HG03378 (cell line): ENCODE results near the gene VAPB.

Source experiments
- ATAC-seq: cut with Tn5 transposase; IDR thresholded peaks from one replicate; pipeline ENCODE4 v1.9.1; 2021; ENCODE audit warnings: mild to moderate bottlenecking, moderate library complexity; ENCODE audit not compliant: unreplicated experiment

Gene VAPB

DNA sequence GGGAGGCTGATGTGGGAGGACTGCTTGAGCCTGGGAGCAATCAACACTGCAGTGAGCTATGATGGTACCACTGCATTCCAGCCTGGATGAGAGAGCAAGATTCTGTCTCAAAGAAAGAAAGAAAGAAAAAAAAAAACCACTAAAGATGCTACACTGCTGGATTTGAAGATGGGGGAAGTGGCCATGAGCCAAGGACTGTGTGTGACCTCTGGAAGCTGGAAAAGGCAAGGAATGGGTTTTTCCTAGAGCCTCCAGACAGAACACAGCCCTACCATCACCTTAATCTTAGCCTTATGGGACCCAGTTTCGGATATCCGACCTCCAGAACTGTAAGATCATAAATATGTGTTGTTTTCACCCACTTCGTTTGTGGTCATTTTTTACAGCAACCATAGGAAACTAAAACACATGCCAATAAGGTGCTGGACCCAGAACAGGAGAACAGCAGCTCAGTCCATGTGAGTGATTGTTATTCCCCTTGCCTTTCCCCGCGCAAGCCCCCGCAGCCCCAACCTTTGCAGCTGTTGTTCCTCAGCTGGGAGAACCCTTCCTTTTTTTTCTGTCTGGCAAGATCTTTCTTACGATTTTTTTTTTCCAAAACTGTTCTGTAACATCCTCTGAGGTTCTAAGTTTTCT lies 11.1 kb upstream of the VAPB start:
- no peak for ATAC-seq

DNA sequence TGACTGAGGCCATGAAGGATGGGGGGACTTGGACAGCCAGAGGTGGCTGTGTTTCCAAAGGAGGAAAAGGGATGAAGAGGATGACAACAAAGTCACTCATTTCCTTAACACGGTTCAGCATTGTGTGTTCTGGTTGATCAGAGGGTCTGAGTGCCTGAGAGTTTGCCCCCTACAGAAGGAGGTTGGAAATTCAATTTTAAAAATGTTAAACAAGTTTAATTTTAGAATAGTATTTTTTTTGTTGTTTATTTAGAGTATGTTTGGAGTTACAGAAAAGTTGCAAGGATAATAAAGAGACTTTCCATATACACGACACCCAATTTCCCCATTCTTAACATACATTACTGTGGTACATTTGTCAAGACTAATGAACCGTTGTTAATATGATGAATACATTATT lies 10.3 kb upstream of the VAPB start:
- ATAC-seq, result no peak

DNA sequence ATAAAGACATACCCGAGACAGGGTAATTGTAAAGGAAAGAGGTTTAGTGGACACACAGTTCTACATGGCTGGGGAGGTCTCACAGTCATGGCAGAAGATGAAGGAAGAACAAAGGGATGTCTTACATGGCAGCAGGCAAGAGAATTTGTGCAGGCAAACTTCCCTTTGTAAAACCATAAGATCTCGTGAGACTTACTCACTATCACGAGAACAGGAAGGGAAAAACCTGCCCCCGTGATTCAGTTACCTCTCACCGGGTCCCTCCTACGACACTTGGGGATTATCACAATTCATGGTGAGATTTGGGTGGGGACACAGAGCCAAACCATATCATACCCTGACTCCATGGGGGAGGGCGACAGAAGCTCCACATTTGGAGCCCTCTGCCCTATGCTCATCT lies 7.4 kb upstream of the VAPB start:
- ATAC-seq, result no peak

DNA sequence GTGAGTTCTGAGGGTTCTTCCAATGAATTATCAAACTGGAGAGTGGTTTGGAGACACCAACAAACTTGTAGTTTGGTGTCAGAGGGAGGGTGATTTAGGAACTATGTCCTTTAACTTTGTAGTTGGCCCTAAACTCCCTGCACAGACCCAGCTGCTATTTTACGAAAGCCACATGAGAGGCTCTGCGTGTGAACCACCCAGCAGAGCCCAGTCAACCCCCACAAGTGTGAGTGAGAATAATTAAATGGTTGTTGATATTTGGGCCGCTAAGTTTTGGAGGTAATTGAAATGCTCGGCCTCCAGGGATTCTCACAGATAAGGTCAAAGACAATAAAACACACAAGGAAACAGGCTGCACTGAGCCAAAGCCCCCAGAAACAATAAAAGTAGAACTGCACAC lies 6.9 kb upstream of the VAPB start:
- no peak for ATAC-seq

DNA sequence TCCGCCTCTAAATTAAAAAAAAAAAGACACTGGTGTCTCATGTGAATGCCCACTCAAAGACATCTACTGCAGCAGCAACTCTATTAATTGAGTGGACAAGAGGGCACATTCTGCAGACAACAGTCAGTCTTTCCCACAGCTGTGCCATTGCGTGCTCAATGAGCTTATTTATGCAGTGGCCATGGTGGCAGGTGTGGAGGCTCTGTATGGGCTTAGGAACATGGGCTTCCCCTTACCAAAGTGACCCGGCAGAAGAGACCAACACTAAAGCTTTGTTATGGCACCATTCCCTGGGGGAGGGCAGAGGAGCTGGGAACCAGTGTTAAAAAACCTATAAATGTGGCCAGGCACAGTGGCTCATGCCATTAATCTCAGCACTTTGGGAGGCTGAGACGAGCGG lies 4.2 kb upstream of the VAPB start:
- ATAC-seq, result no peak

DNA sequence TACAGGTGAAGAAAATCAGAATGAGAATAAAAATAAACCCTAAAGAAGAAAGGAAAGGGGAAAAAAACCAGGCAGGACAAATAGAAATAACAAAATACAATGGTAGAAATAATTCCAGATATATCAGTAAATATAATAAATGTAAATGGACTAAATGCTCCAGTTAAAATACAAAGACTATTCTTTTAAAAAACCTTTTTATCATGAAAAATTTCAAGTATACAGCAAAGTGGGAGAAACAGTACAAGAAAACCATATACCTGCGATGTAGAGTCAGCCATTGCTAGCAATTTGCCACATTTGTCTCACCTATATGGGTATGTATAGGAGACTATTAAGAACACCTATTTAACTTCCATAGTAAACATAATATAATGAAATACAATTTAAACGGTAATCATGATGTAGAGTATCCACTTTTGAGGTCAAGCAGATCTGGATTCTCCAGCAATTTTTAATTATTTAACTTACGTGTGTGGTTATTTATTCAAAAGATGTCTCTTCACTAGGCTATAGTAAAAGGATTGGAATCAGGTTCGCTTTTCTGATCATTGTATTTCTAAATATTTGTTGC lies 914 bp upstream of the VAPB start:
- ATAC-seq, result no peak

DNA sequence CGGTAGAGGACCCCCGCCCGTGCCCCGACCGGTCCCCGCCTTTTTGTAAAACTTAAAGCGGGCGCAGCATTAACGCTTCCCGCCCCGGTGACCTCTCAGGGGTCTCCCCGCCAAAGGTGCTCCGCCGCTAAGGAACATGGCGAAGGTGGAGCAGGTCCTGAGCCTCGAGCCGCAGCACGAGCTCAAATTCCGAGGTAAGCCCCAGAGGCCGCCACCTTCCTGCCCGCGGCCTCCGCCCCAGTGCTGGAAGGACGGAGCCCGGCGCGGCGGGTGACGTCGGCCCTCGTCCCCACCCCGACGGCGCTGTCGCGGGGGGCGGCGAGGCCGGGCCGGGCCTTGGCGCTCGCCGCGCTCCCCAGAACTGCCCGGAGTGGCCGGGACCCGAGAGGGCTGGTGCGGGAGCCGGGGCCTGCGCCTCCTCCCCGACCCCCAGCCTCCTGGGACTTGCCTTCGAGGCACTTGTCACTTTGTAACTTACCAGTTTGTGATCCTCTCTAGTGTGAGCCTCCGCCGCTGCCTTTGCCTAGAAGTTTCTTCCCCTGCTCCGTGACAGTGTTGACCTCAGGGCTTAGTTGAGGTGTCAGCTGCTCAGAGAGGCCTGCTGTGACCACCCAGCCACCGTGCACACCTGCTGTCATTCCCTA lies 417 bp downstream of the VAPB start:
- peak; percentile 22 for ATAC-seq

DNA sequence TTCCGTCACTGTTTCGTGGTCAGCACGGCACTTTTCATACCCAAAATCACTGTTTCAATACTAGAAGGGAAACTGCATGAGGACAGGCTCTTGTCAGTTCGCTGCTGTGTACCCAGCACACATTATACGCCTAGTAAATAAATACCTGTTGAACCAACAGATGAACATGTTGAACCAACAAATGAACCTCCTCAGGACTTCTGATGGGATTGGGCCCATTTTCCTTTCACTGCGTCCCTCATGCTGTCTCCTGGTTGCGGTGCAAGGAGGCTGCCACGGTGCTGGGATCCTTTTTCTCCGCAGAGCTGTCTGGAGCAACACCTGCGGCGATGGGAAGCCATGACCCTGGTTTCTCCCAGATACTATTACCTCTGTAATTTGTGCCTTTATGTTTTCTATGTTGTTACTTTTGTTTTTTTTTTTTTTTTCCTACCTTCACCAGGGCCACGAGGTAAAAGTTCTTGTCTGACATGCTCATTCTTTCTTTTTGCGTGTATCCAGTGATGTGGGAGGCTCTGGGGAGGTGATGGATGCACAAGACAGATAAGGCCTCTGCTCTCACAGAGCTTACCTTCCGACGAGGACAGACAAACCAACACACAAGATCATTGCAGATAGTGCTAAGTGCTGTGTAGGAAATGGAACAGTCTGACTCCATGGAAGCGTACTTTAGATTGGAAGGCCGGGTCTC lies 1.1 kb downstream of the VAPB start:
- no peak for ATAC-seq

DNA sequence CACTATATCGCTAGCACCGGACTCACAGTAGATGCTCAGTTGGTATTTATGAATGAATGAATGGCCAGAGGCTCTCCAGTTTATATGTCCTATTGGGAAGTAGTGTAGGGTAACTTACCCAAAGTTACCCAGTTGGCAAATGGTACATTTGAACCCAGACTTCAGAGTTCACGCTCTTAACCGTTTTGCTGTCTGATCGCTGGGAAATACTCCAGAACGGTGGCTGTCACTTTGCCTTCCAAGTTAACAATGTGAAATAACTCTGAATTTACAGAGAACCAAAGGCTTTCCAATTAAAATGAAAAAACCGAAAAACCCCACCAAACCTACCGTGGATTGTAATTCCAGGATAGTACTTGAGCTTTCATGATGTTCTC lies 1.6 kb downstream of the VAPB start:
- ATAC-seq, result no peak

DNA sequence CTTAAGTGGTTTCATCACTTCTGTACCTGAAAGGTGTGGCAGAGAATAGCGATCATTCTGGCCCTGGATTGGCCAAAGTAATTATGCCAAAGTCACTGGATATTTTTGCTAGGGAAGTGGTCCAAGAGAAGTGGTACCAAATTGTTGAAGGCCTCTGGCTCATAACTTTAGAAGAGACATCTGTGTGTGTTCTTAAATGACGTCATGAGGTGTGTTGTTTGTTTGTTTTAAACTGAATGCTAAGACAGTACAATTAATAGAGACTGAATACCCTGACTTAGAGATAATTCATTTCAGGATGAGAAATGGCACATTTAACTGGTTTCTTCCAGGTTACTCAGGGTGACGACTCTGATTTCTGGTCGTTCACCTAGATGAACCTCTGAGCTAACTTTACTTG lies 3.3 kb downstream of the VAPB start:
- no peak for ATAC-seq

DNA sequence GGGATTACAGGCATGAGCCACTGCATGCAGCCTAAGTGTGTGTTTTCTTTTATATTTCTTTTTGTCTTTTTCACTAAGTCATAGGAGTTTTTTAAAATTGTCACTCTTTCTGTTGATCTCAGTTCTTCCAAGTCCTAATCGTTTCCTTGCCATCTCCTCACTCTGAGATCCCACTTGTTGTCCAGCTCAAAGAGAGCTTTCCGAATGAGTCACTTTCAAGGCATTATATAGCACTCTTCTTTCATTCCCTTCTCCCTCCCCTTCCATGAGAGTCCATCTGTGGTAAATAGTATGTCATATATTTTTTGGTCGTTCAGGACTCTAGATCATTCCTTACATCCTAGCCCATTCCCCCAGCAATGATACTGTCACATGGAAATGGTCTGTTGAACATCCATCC lies 4.3 kb downstream of the VAPB start:
- ATAC-seq, result no peak

DNA sequence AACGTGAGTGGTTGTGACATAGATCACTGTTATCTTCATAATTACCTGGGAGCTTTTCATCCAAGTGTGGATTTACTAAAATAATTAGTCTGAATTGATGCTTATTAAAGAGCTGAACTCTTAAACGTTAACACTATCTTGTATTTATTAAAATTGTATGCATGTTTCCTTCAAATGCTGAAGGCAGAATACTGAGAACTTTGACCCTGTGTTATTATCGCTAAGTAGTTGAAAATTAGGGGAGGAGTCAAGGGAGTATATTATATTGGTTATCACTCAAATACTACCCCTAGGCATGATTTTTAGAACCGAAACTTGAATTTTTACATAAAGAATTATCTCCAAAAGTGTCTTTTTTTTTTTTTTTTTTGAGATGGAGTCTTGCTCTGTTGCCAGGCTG lies 5.8 kb downstream of the VAPB start:
- ATAC-seq, result no peak

DNA sequence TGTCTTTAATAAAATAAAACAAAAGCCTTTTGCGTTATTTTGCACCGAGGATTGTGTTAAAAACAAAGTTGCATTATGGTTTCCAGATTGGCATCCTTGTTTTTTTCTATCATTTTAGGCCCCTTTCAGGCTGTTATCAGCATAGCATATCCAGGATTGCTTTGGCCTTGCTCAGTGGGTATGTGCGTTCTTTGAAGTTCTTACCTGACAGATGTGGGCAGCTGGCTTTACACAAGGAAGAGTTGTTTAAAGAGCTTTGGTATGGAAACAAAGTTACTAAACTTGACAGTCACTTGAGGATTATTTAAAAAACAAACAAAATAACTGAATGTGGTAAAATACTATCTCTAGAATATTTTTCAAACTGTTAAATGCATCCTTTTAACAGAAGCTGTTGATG lies 6.6 kb downstream of the VAPB start:
- ATAC-seq, result no peak

DNA sequence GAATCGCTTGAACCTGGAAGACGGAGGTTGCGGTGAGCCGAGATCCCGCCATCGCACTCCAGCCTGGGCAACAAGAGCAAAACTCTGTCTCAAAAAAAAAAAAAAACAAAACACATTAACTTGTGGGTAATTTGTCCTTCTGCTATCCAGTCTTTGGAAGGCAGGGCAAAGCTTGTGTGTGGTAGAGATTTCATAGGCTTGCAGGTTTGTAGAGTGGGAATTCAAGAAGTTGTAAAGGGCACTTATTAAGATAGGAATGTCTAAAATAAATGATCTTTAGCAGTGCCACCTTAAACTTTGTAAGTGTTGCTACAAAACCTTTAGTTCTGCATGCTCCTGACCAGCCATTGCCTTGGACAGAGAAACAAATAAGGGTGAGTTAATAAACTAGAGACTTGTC lies 8.4 kb downstream of the VAPB start:
- no peak for ATAC-seq

DNA sequence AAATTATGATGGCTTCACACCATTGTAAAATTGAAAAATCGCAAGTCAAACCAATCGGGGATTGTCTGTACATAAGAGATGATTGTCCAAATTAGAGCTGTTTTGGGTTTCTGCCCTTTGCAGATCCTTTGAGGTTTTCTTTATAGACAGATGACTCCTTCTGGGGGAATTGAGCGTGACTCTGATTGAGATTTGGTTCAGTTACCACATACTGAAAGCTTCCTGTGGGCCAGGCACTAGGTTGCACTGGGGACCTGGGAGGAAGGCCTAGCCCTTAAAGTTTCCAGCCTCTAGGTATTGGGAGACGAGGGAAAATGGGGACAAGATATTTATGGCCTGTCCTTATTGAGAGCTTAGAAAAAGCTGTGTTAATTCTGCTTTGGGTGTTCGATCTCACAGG lies 9.2 kb downstream of the VAPB start:
- ATAC-seq, result no peak

DNA sequence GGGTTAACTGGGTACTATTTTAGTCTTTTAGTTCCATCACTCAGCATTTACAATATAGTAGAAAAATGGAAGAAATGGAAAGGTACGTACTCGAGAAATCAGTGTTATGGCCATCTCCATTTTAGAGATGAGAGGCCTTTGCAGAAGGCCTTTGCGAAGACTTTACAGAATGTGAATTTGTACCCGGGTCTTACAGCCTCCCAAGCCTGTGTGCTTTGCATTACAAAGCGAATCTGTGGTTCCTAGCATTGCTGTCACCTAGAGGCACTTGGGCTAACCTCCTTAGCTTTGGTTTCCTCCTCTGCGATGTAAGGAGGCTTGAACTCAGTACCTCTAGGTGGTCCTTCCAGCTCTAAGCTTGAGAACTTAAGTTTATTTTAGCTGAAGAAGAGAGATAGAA lies 10.9 kb downstream of the VAPB start:
- ATAC-seq, result no peak

DNA sequence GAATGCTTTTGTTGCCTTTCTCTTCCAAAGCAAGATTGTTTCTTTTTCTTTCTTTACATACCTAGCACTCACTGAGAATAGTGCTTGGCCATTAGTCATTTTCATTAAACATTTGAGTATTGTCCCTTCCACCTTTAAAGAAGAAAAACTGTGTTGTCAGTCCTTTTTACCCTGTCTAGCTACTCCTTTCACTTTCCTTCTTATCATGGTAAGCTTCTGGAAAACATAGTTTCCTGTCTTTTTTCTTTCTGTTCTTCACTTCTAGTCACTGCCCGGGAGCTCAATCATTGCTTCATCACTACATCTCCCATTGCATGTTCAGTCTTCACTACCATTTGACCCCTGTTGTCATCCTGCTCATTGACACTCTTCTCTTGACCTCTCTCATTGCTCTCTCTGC lies 12.1 kb downstream of the VAPB start:
- ATAC-seq, result no peak

DNA sequence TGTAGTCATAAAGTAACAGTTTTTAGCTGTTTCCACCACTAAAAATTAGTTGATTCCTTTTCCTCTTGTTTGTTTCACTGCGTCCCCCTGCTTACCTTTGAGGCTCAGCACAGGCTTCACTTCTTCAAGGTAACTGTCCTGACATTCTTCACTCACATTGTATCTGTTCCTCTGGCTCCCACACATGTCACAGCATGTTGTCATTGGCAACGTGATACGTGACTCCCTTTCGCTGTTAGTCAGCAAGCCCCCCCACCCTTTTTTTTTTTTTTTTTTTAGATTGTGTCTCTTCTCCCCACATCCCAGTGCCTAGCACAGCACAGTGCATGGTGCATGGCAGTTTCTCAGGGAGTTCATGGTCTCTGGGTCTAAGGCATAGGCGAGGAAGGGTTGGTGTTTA lies 13.3 kb downstream of the VAPB start:
- no peak for ATAC-seq

DNA sequence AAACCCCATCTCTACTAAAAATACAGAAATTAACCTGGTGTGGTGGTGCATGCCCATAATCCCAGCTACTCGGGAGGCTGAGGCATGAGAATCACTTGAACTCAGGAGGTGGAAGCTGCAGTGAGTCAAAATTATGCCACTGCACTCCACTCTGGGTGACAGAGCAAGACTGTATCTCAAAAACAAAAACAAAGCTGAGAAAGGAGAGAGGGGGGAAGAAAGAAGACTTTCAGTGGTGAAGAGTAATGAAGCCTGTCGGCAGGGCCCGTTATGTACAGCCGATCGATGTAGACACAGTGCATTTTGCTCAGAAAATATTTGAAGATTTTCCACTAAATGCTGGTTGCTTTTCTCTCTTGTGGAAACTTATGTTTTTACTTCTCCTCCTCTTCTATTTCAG lies 13.8 kb downstream of the VAPB start:
- no peak for ATAC-seq

DNA sequence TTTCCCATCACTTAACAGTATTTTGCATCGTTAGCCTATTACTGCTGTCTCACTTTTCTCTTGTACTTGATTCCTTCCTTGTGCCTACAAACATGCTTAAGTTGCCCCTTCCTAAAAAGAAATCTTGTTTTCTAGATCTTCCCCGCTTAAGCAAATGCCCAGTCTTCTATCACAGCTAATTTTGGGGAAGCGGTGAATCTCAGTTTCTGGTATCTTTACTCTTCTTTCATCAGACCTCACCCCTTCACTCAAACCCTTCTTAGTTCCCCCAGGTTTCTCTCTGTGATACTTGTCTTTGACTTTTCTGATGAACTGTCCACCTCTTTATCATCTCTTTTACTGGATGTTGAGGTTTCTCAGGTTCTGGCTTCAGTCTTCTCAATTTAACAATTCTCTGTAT lies 14.2 kb downstream of the VAPB start:
- ATAC-seq, result no peak

DNA sequence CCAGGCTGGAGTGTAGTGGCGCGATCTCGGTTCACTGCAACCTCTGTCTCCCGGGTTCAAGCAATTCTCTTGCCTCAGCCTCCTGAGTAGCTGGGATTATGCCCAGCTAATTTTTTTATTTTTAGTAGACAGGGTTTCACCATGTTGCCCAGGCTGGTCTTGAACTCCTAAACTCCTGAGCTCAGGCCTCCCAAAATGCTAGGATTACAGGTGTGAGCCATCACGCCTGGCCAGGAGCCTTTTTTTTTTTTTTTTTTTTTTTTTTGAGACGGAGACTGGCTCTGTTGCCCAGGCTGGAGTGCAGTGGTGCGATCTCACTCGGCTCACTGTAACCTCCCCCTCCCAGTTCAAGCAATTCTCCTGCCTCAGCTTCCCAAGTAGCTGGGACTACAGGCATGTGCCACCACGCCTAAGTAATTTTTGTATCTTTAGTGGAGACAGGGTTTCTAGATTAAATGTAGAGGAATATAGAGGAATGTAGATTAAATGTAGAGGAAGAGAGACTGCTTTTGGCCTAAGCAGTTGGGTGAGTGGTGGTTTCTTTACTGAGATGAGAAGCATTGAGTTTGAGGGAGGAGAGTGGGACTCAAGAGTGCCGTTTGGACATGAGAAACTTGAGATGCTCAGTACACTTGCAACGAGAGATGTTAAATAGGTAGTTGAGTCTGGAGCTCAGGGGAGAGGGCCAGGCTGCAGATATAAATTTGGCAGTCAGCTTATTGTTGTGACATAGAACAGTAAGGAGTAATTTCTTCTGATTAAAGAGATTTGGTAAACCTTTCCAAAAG lies 16.7 kb downstream of the VAPB start:
- no peak for ATAC-seq
